ENCODE measurements around the gene GALNTL6.

DNA sequence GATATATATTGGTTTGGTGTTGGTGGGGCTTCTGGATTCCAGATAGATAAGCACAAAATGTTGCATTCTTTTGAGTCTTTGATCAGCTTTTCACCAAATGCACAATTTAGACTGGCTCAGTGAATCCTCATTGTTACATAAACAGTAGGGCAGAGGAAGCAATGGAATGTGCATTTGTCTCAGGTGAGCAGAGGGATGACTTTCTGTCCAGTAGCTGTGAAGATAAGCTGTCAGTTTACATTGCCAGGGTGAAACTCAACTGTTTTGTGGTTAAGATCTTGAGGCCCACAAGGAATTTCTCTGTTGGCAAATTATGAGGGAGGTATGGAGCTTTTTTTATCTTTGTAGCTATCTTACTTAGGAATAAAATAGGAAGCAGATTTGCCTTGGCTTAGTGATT lies 168.0 kb downstream of the GALNTL6 start:
- TF ChIP-seq, protein P1, sequence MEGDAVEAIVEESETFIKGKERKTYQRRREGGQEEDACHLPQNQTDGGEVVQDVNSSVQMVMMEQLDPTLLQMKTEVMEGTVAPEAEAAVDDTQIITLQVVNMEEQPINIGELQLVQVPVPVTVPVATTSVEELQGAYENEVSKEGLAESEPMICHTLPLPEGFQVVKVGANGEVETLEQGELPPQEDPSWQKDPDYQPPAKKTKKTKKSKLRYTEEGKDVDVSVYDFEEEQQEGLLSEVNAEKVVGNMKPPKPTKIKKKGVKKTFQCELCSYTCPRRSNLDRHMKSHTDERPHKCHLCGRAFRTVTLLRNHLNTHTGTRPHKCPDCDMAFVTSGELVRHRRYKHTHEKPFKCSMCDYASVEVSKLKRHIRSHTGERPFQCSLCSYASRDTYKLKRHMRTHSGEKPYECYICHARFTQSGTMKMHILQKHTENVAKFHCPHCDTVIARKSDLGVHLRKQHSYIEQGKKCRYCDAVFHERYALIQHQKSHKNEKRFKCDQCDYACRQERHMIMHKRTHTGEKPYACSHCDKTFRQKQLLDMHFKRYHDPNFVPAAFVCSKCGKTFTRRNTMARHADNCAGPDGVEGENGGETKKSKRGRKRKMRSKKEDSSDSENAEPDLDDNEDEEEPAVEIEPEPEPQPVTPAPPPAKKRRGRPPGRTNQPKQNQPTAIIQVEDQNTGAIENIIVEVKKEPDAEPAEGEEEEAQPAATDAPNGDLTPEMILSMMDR (optimal IDR thresholded peaks at IDR 0.05 in 1 of 3, IDR thresholded peaks at IDR 0.05 in 1 of 3, conservative IDR thresholded peaks at IDR 0.05 in 1 of 3; ENCODE audit: extremely low read depth in 1 of 3, insufficient read depth in 2 of 3, low read length in 3 of 3) = no peak
- TF ChIP-seq EZH2 (IDR thresholded peaks at IDR 0.05; ENCODE audit: low read length) = no peak

All from keratinocyte (primary cell).